HG02798 (cell line): ENCODE data around the gene SIAE.
A peak's percentile ranks its signal among the peaks of the same experiment; 100 is the strongest.

Experiments
- ATAC-seq: cut with Tn5 transposase; IDR thresholded peaks from one replicate; pipeline ENCODE4 v1.9.1; 2021; ENCODE audit warnings: mild to moderate bottlenecking; ENCODE audit not compliant: unreplicated experiment, poor library complexity

SIAE gene

DNA sequence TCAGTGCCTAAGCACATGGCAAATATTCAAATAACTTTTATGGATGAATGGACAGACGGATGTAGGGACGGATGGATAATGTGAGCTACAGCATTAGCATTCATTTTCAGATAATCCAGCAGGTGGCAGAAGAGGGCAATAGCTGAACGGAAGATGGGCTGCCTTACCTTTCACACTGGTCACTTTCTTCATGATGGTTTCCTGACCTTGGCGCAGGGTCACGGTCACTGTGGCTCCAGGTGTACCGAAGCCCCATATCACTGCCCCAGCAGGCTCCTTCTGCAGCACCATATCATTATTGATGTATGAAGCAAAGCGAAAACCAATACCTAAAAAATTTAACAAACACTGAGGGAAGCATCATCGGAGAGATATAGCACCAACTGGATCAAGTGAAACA lies 4.3 kb downstream of the SIAE start:
- peak; percentile 46 for ATAC-seq

DNA sequence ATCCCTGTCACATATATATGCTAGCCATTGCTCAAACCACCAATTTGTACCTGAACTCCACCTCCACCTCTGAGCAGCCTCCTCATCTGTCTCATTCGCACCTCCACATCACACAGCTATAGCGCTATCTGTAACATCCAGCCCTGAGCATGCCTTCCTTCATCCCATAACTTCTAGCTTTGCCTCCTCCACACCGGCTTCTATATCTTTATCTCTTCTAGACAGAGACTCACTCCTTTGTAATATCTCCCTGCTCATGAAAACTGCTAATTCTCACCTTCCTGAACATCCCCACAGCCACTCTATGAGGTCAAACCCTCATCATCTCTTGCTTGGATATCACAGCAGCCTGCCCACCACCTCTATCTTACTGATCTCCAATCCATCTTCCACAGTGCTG lies 5.9 kb downstream of the SIAE start:
- no peak for ATAC-seq

DNA sequence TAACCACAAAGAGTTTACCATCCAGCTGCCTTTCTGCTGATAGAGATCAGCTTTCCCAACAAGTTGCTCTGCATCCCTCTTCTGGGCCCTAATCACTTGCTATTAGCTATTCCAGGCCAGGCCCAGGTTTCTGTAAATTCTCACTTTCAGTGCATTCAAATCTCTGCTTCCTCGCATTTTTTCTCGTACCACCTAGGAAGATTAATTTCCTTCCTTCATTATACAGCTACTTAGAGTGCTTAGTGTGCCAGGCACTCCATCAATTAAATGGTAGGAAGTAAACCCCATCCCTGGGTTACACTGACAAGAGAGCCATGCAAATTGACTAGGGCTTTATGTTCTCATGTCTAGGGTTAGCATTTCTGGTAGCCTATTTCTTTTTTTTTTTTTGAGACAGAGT lies 9.7 kb downstream of the SIAE start:
- ATAC-seq: no peak

DNA sequence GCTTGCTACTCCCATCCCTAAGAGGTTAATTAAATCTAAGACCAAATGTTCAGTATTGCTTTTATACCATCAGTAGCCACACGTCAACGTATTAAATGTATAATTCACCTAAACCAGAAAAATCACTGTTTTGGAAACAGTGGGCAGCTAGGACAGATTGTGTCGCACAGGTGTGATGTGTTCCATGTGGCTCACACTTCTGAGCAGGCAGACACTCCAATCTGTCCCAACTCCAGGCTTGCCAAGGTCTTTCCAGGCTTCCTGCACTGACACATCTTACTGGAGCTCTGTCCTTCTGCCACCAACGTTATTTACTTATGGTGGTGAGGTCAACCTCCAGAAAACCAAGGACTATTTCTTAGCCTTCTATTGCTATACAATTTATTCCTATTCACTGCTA lies 11.4 kb downstream of the SIAE start:
- ATAC-seq: no peak

DNA sequence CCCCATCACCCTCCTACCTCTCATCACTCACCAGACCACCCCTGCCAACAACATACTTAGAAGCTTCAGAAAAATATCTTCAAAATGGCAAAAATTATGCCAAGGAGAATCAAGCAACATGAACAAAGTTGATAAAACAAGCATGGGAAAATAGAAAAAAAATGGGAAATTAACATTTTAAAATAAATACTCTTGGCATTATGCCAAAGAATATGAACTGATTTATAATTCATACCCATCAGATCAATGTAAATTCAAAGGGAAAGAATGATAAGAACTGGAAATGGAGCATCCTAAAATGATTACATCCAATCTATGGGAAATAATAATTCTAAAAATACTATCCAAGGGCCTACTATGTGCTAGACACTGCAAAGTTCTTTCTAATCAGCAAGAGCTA lies 12.0 kb downstream of the SIAE start:
- ATAC-seq: no peak

DNA sequence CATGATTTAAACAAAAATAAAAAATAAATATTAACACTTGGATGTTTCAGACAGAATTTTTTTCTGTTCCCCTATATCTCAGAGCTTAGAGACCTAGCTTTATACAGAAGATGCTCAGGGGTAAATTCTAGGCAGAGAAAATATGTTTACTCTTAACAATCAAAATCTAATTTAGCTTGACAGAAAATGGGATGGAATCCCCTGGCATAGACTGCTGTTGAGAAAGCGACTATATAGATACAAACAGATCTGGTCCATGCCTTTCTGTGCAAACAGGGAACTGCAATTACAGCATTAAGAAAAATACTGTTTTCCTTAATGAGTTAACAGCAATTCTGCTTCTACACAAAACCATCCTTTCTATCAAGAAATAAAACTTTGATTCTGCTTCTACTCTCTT lies 14.6 kb downstream of the SIAE start:
- ATAC-seq: no peak

DNA sequence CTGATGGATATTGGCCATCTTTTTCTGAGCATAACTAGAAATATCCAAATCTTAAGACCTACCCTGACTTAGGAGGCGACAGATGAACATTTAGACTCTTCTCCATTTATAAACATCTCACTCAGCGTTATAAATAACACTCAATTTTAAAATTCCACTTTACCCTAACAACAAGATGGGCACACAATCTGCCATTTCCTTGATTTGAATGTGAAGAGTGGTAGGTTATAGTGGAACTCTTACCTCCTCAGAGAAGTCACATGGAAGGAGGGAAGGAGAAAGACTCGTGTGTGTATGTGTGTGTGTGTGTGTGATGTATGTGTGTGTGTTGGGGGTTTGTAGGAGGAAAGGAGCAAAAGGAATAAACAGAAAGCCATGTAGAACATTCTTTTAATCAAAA lies 15.0 kb downstream of the SIAE start:
- no peak for ATAC-seq

DNA sequence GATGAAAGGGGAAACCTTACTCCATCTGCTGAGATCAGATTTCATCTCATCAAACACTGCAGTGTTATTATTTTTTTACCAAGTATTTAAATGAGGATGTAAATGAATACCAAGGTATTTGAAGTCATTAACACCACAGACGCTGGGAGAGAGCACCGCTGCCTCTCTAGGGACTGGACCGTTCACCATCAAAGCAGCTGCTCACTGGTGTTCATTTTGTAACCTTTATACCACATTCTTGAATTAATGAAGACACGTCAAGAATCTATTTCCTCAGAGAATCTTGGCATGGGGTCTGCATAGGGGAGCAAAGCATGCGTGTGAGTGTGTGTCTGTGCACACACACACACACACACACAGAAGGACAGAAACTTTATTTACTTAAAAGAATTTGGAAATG lies 15.6 kb downstream of the SIAE start:
- ATAC-seq: no peak

DNA sequence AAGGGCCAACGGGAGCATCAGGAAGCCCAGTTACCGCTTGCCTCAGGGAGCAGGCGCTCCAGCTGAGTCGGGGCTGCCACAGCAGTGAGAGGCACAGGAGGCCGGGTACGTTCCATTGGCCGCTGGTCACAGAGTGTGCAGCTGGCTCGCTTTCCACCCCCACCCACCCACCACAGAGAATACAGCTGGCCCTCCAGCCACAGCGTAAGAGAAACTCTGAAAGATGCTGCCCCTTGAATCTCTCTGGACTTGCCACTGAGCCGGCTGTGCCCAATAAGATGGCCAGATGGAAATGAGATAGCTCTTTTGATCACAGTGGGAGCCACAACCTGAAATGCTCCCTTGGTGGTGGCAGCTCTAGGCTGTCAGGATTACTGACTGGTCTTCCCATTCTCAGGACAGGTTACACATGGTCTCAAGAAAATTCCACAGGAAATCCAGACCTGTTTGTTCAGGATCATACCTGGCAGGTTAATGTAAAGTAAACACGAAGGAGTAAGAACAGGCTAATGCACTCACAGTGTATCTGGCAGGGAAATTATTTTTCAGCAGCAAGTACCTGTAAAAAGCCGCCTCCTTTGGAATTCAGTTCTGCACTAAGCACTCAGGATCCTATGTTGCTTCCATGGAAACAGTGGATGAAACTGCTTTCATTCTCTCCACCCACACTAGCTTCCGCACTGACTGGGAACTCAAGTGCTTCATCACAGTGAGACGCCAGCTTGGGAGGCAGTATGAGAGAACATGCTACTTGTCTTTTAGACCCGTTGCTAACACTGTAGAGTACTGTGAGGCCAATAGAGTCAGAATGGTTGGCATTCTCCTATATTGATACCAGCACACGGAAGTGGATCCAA lies 16.5 kb downstream of the SIAE start:
- no peak for ATAC-seq

DNA sequence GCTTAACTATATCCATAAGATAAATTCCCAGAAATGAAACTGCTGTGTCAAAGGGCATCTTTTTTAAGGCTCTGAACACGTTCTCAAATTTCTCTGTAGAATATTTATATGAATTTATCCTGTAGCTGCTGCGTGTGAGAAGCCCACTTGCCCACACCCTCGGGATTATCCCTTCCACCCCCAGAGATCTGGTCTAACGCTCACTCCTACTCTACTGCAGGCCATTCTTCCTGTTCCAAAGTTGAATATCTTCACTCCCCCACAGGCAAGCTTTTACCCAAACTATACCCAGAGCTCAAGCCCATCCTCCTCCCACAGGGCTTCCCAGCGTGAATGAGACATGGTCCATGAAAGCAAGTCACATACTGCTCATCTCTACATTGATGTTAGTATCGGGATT lies 24.9 kb downstream of the SIAE start:
- no peak for ATAC-seq

DNA sequence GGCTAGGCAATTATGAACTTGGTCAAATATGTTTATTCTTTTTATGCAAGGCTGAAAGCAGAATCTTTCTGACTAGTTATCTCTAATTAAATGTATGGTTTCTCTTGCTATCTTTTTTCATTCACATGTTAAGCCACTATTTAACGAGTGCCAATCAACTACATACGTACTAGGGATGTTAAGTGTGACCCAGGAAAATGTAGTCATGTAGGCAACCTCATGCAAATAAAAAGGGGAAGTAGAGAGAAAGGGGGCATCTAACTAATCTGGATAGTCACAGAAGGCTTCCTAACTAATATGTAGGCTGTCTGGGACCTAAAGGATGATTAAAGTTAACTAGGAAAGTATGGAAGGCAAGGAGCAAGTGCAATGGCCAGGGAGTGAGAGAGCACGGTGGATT lies 27.4 kb downstream of the SIAE start:
- no peak for ATAC-seq

DNA sequence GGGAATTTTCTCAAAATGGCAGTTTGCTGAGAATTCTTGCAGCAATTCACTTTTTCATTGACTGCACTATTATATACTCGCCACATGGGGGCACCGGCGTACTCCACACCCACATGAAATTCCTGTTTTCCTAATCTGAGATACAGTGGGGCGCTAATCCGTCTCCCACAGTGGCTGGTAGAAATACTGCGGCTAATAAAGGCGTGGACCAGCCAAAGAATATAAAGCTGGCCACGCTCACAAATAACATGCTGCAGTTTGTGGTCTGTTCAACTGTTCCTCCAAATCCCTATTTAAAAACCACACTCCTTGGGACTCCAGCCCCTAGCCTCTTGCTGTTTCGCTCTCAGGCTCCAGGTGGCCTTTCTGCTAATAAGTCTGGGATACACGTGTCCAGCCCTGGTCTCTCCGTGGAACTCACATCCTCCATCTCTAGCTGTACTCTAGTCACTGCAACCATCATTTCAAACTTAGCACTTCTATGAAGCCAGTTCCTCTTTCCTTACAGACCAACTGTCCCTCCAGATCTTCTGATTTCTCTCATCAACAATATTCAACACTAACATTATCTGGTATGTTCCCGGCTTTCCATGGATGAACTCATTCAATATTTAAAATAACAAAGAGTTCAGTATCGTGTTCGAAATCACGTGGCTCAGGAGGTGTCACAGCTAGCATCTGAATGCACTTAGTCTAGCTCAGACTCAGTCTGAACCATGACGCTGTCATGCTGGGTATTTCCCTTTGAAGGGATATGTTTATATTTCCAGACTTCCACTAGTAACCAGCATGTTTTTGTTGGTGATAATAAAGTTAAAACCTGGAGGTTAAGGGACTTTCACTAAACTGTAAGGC lies 28.9 kb downstream of the SIAE start:
- ATAC-seq: peak; percentile 71

DNA sequence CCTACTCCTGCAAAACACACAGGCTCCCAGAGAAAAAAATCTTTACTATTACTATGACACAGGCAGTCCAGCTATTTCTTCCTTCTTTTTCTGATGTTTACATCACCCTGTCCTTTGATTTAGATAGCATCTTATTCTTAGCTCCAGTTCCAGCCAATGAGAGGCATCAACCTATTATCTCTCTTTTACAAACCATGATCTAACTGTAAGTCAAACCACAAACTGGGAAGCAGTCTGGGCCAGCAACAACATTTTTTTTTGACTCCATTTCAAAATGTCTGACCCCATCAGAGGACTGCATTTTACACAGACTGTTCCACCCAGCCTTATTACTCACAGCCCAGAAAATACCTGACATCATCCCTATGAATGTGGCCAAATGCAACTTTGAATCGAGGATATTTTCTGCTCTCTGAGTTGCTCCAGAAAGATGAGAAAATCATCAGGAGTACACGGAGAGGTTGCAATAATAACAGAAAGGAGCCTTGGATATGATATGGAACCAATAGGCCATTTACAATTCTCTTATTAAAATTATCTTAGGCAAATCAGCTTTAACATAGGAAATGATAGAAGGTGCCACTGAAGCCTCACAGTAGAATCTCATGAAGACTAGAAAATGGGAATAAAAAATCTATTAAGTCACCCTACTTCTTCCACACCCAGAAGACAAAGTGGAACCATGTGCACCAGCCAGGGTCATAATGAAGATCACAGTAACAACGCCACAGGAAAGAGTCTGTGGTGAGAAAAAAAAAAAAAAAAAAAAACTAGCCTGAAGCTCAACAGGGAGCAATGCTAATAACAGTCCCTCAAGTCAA lies 29.7 kb downstream of the SIAE start:
- ATAC-seq: no peak

DNA sequence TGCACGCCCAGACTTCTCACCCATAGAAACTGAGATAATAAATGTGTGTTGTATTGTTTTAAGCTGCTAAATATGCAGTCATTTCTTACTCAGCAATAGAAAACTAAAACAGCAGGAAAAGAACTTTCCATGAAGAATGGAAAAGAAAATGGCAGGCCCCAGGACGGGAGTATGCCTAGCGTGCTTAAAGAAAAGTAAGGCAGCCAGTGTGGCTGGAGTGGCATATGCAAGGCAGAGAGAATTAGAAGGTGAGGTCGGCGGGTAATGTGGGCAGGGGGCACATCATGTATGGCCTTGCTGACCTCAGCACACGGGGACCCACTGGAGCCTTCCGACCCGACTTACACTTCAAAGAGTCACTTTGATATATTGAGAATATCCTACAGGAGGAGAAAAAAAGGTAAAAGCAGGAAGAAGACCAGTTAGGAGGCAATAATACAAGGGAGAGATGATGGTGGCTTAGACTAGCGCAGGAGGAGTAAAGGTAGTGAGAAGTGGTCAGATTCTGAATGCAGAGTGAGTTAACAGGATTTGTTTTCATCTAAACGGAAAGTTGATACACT lies 30.4 kb downstream of the SIAE start:
- no peak for ATAC-seq

DNA sequence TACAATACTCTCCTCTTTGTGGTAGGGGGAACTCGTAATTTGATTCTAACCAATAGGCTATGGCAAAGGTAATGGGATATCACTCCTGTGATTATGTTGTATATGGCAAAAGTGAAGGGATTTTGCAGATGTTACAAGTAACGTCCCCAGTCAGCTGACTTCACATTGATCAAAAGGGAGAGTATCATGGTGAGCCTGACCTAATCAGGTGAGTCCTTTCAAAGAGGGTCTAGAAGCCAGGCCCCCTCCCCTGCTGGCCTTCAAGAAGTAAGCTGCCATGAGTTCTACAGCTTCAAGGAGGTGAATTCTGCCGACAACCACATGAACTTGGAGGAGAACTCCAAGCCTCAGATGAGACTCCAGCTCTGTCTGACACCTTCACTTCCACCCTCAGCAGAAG lies 30.9 kb downstream of the SIAE start:
- ATAC-seq: no peak

DNA sequence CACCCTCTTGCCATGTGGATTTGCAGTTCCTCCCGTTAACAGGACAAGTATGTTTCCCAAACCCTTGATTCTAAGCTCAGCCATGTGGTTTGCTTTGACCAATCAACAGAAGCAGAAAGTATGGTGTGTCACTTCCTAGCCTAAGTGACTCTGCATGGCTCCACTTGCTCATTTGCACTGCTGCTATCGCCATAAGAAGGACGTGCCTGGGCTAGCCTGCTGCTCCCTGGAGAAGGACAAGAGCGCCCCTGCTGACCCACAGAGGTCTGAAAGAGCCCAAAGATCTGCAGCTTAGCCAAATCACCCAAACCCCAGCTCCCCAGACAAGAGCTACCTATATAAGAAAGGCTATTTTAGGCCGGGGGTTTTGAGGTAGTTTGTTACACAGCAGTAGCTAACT lies 32.9 kb downstream of the SIAE start:
- ATAC-seq: no peak

DNA sequence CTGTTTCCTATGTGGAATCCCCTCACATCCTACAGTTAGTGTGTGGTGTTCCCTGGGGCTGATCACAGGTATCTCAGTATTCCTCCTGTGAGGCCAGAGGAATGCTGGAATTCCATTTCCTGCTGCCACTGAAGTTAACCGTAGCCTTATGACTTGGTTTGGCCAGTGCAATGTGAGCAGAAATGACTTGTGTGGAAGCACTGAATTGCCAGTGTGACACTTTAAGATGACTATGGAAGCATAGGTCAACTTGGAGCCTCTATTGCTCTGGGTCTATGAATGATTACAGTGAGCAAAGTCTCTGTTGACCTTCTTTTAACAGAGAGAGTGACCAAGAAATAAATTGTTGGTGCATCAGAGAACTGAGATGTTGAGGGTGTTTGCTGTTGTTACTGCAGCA lies 34.4 kb downstream of the SIAE start:
- no peak for ATAC-seq

DNA sequence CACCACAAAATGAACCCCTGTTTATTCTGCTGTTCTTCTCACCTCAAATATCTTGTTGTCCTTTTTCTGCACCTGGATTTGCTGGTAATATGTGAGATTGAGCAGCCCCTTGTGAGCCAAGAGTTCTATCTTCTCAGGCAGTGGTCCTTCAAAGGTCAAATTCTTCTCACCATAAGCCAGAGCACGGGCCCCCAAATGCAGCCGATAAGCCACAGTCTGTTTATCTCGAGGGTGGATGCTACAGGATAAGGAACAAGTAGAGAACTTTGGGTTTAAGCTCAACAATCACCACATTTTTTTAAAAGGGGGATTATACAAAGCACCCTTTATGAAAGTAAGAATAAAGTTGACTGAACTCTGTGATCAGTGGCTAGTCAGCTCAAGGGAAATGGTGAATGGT lies 35.0 kb downstream of the SIAE start:
- ATAC-seq: no peak

DNA sequence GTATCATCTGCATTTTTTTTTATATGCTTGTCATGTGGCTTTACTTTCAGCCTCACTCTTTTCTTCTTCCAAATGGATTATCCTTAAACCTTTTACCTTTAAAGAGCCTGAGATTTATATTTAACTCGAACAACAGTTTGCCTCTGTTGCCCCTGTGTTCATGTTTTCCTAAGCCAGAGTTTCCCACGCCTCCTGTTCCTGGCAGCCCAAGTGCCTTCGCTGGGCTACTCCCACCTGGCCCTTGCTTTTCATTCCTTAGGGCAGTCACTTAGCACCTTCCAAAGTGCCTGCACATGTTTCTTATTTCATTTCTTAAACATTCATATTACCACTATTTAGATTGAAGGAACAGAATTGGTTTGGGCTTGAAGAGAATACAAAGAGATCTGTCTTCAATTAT lies 37.6 kb downstream of the SIAE start:
- no peak for ATAC-seq

DNA sequence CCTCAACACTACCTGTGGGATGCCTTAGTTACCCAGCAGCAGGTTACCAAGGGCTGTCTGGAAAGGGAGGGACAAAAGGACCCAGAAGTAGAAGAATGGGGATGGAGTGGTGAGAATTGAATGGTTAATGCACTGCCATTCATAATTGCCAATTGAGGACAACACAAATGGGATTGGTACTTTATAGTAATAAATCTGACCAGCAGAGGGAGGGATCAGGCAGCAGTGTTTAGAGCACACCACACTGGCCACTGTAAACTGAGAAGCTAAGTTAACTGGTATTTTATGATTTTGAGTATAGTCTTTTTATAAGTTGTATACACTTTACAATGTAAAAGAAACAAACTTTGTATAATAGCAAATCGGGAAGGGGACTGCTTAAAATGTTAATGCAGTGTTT lies 40.2 kb downstream of the SIAE start:
- ATAC-seq: no peak

DNA sequence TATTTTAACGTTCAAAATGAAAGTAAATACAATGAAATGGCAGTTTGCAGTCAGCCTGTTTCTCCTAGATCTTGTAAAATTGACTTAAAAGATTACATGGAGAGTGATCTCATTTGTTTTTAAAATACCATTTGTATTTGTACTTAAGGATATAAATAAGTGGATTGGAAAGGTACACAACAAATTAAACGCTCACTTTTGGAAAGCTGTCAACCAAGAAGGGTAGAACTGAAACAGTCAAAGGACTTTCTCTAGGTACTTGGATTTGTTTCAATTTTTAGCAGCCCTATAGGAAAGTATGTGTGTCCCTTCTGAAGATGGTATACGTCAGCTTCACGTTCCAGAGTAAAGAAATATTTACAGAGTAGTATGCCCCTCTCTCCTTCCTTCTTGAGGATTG lies 43.6 kb downstream of the SIAE start:
- ATAC-seq: no peak
